ENCODE data around the gene SEC22C. TPM values are rescaled to one million over a fixed set of nuclear protein-coding genes. Genes with fewer than 3 reads are reported as not detected.

The SEC22C gene
- total and polyA plus RNA-seq, 2 of the 13 experiments (the other 11 are each of a cell fraction or from before 2014, with no cell fraction given), result 20.0 to 40.0 TPM

- Histone ChIP-seq H3K36me3 (replicated peaks in 1 of 2; ENCODE audit: control insufficient read depth in 1 of 2, insufficient read depth in 2 of 2, low read length in 2 of 2) (no peaks in the 10 kb centered on the region), H2AFZ (ENCODE audit: low read length) (no peak overlapping the region), H3K27ac (ENCODE audit: extremely low read length, insufficient read depth, low read length) (no peak overlapping the region), H3K4me2 (ENCODE audit: low read depth, low read length) (peak overlapping the region; percentile 84), H3K27me3 (ENCODE audit: control insufficient read depth in 1 of 2, insufficient read depth in 2 of 2, low read length in 2 of 2) (peaks cover 10 to 60% of the 10 kb centered on the region in 2 experiments; a peak in 4 of 5 replicates), H3K4me1 (ENCODE audit: insufficient read depth, low read length) (peaks cover 24% of the 10 kb centered on the region), H4K20me1 (ENCODE audit: insufficient read depth, low read length) (no peaks in the 10 kb centered on the region), H3K9ac (ENCODE audit: insufficient read depth, low read depth, low read length) (no peak overlapping the region), H3K4me3 (replicated peaks in 1 of 3; ENCODE audit: insufficient read depth in 1 of 3, low read depth in 2 of 3, low read length in 3 of 3) (peak overlapping the region in 2 of 3 experiments; percentile 46 to 69; a peak in 1 of 6 replicates), H3K9me3 (ENCODE audit: low read length) (no peaks in the 10 kb centered on the region), H3K79me2 (ENCODE audit: insufficient read depth, low read length) (no peaks in the 10 kb centered on the region)
- intact Hi-C loops (cut with micrococcal nuclease; ENCODE audit: unreplicated experiment) (loop anchor here (5.0 kb wide), 1 partner anchor 41 kb away; no protein-coding TSS in a partner anchor), in situ Hi-C loops (cut with HindIII; ENCODE audit: extremely low pct_ligation_motif_present, low pct_unique_long_range_greater_than_20kb) (no loop called here)
- TF ChIP-seq ARID4A (CRISPR knock-in tag; IDR thresholded peaks at IDR 0.05; ENCODE audit: borderline replicate concordance), result no peak
- TF ChIP-seq SNAPC4 (CRISPR knock-in tag; IDR thresholded peaks at IDR 0.05), result no peak
- no peak for TF ChIP-seq HNRNPUL1 (IDR thresholded peaks at IDR 0.05; ENCODE audit: low read depth, low read length)
- TF ChIP-seq GZF1 (CRISPR knock-in tag; IDR thresholded peaks at IDR 0.05), result no peak
- TF ChIP-seq NR2F2 (IDR thresholded peaks at IDR 0.05; ENCODE audit: borderline replicate concordance, low read depth), result no peak
- no peak for TF ChIP-seq MLX (CRISPR knock-in tag; IDR thresholded peaks at IDR 0.05)
- no peak for TF ChIP-seq SRSF1 (optimal IDR thresholded peaks at IDR 0.05; ENCODE audit: low read depth, low read length)
- TF ChIP-seq ZBTB34 (CRISPR knock-in tag; IDR thresholded peaks at IDR 0.05), result no peak
- ChIA-PET CTCF (ENCODE audit: low intra/inter-chr PET ratio, low total read pairs) (interaction anchor here (0.6 to 1.9 kb wide), 2 partner anchors 46 to 71 kb away, joined by 3 to 6 read pairs; no protein-coding TSS in a partner anchor), POLR2A (no interaction called here)
- no peak for DNase-seq (ENCODE audit: low spot score)
- 12% methylated on average over 13 of the region's 27 CpGs for WGBS (ENCODE audit: low lambda C conversion rate)
- FAIRE-seq, result no peak
- ATAC-seq, result peak; percentile 9
- BruUV-seq (replicated peaks), result no TSS peak
Measured at GRCh38 chr3:42501321-42501680, 80.5 kb downstream of the SEC22C start.

All from HepG2 (cell line).